K562 (cell line): Measurements from ENCODE around the gene SPDYE6. TPM values are rescaled to one million over a fixed set of nuclear protein-coding genes. Genes with fewer than 3 reads are reported as not detected.

ENCODE experiments used
- BHLHE40 ChIP-seq: IDR thresholded peaks from 2 replicates; pipeline ENCODE4 v1.6.1; 2011; ENCODE audit warnings: low read length, improper control_type of control experiment
- CBX1 ChIP-seq: sonication (generic); IDR thresholded peaks from 2 replicates; pipeline ENCODE4 v1.6.1; 2016; ENCODE audit warnings: antibody characterized with exemption, low read depth, mild to moderate bottlenecking
- EGR1 ChIP-seq: fragments of 450-650 bp; conservative IDR thresholded peaks from 2 replicates; pipeline ENCODE4 v1.6.1; 2017; ENCODE audit warnings: mild to moderate bottlenecking
- ETV1 ChIP-seq: fragments of 450-650 bp; conservative IDR thresholded peaks from 2 replicates; pipeline ENCODE4 v1.6.1; 2016; ENCODE audit warnings: missing genetic modification characterization, control low read depth, low read depth, missing compliant biosample characterization
- KDM1A ChIP-seq, 2 experiments: fragments of 450-650 bp; IDR thresholded peaks; 2 replicates each; pipeline ENCODE4 v1.6.1; 2016; ENCODE audit warnings: mild to moderate bottlenecking in 2 of 2
- KDM5B ChIP-seq: fragments of 200-600 bp; sonication (generic); IDR thresholded peaks from 2 replicates; pipeline ENCODE4 v1.6.1; 2012; ENCODE audit warnings: low read depth, mild to moderate bottlenecking, moderate library complexity, low read length, control low read depth, inconsistent platforms; ENCODE audit not compliant: insufficient replicate concordance
- NEUROD1 ChIP-seq: fragments of 150-350 bp; IDR thresholded peaks from 2 replicates; pipeline ENCODE4 v1.6.1; 2014; ENCODE audit warnings: borderline replicate concordance, low read length, low read depth; ENCODE audit not compliant: partially characterized antibody
- RCOR1 ChIP-seq, 2 experiments: IDR thresholded peaks; 2 replicates each; pipeline ENCODE4 v1.6.1; 2012; ENCODE audit warnings: low read depth in 2 of 2, low read length in 2 of 2, borderline replicate concordance in 1 of 2, improper control_type of control experiment in 1 of 2
- SIN3A ChIP-seq, 2 experiments: fragments of 150-350 bp in 1 of 2; IDR thresholded peaks; 2 replicates each; pipeline ENCODE4 v1.6.1; 2011 to 2016; ENCODE audit warnings: borderline replicate concordance in 2 of 2, low read depth in 2 of 2, low read length in 2 of 2, mild to moderate bottlenecking in 2 of 2, moderate library complexity in 2 of 2; ENCODE audit not compliant: control insufficient read depth in 1 of 2
- ZFX ChIP-seq: sonication (generic); formaldehyde crosslinking; IDR thresholded peaks from 2 replicates; pipeline ENCODE4 v1.8.0; 2022; ENCODE audit warnings: mild to moderate bottlenecking, missing genetic modification reagents, moderate library complexity
- polyA plus RNA-seq, 8 experiments: library from polyadenylated mRNA; depleted of rRNA in 4 of 8; stranded (reverse) in 5 of 8; unstranded in 3 of 8; fragments of >200 nt; fragmentation: Nextera tagmentation in 2 of 8; fragmentation: Illumina TruSeq in 1 of 8; extraction: Ambion mirVana in 2 of 8; extraction: Trizol in 1 of 8; gene quantifications; 2 replicates each; pipeline versions ENCODE4 v1.2.1 to v1.2.3, GENCODE V29; 2011 to 2014; ENCODE audit warnings: inconsistent platforms in 1 of 8, missing spikeins in 1 of 8
- total RNA-seq, 7 experiments: library from RNA; depleted of rRNA in 6 of 7; stranded (reverse); fragments of >200 nt in 6 of 7; fragmentation: Illumina TruSeq in 2 of 7; extraction: Trizol in 2 of 7; gene quantifications; 2 replicates each; pipeline versions ENCODE4 v1.2.1 to v1.2.3, GENCODE V29; 2011 to 2021; ENCODE audit warnings: low replicate concordance in 1 of 7
- TF ChIP-seq, protein P1 (sequence below), 3 experiments: fragments of 200-800 bp in 1 of 3; fragments of 250-450 bp in 1 of 3; fragments of 450-650 bp in 1 of 3; sonication (Bioruptor Pico) in 1 of 3; sonication (Bioruptor generic) in 1 of 3; formaldehyde crosslinking in 1 of 3; IDR thresholded peaks; 2 replicates each; pipeline versions ENCODE4 v1.6.1 to v1.8.0; 2016 to 2022; ENCODE audit warnings: mild to moderate bottlenecking in 2 of 3, missing genetic modification characterization in 2 of 3, missing compliant biosample characterization in 1 of 3, moderate library complexity in 1 of 3
- TF ChIP-seq, protein P2 (sequence below): fragments of 450-650 bp; IDR thresholded peaks from 2 replicates; pipeline ENCODE4 v1.7.1; 2018; ENCODE audit warnings: mild to moderate bottlenecking, low read depth; ENCODE audit not compliant: partially characterized antibody
- TF ChIP-seq, protein P3 (sequence below): sonication (generic); formaldehyde crosslinking; IDR thresholded peaks from 2 replicates; pipeline ENCODE4 v1.8.1; 2023; ENCODE audit warnings: mild to moderate bottlenecking, missing genetic modification reagents
- TF ChIP-seq, protein P4 (sequence below): fragments of 250-450 bp; sonication (Bioruptor Pico); IDR thresholded peaks from 2 replicates; pipeline ENCODE4 v1.4.0; 2020; ENCODE audit warnings: mild to moderate bottlenecking

The SPDYE6 gene
- total and polyA plus RNA-seq, 9 of the 15 experiments (the other 6 are each of a cell fraction or from before 2014, with no cell fraction given) = 0.24 to 0.35 TPM; not detected in 7

DNA sequence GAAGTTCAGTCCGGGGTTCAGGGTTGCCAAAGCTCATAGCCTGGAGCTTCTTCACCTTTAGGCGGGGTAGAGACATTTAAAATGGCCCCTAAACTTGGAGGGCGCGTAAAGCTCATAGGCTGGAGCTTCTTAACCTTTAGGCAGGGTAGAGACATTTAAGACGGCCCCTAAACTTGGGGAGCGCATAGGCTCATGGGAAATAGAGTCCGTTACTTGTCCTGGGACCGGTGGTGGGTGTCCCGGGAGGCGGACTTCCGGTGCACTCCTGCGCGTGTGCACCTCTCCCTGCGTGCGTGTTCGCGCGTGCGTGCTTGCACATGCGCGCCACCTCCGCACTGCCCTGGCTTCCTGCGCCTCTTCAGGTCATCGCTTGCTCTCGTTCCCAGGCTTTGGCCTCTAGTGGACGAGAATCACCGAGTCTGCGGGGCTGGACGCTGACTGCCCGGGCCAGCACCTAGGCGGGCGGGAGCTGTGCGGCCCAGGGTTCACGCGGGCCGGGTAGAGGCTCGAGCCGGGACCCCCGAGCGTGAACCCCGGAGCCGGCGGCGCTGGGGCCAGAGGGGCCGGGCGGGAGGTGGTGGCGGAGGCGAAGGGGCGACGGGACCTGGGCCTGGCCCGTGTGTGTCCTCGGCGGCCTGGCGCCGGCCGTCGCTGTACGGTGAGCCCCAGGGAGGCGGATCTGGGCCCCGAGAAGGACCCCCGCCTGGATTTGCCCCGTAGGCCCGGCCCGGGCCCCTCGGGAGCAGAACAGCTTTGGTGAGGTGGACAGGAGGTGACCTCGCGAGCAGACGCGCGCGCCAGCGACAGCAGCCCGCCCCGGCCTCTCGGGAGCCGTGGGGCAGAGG, 7.5 kb upstream of the SPDYE6 start (continued):
- TF ChIP-seq, protein P1, sequence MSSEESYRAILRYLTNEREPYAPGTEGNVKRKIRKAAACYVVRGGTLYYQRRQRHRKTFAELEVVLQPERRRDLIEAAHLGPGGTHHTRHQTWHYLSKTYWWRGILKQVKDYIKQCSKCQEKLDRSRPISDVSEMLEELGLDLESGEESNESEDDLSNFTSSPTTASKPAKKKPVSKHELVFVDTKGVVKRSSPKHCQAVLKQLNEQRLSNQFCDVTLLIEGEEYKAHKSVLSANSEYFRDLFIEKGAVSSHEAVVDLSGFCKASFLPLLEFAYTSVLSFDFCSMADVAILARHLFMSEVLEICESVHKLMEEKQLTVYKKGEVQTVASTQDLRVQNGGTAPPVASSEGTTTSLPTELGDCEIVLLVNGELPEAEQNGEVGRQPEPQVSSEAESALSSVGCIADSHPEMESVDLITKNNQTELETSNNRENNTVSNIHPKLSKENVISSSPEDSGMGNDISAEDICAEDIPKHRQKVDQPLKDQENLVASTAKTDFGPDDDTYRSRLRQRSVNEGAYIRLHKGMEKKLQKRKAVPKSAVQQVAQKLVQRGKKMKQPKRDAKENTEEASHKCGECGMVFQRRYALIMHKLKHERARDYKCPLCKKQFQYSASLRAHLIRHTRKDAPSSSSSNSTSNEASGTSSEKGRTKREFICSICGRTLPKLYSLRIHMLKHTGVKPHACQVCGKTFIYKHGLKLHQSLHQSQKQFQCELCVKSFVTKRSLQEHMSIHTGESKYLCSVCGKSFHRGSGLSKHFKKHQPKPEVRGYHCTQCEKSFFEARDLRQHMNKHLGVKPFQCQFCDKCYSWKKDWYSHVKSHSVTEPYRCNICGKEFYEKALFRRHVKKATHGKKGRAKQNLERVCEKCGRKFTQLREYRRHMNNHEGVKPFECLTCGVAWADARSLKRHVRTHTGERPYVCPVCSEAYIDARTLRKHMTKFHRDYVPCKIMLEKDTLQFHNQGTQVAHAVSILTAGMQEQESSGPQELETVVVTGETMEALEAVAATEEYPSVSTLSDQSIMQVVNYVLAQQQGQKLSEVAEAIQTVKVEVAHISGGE (CRISPR knock-in tag; IDR thresholded peaks at IDR 0.05) = peak in 2 of 3 experiments; percentile 62 to 89; a peak in 3 of 6 replicates
- peak; percentile 68 for TF ChIP-seq KDM5B
- TF ChIP-seq, protein P2, sequence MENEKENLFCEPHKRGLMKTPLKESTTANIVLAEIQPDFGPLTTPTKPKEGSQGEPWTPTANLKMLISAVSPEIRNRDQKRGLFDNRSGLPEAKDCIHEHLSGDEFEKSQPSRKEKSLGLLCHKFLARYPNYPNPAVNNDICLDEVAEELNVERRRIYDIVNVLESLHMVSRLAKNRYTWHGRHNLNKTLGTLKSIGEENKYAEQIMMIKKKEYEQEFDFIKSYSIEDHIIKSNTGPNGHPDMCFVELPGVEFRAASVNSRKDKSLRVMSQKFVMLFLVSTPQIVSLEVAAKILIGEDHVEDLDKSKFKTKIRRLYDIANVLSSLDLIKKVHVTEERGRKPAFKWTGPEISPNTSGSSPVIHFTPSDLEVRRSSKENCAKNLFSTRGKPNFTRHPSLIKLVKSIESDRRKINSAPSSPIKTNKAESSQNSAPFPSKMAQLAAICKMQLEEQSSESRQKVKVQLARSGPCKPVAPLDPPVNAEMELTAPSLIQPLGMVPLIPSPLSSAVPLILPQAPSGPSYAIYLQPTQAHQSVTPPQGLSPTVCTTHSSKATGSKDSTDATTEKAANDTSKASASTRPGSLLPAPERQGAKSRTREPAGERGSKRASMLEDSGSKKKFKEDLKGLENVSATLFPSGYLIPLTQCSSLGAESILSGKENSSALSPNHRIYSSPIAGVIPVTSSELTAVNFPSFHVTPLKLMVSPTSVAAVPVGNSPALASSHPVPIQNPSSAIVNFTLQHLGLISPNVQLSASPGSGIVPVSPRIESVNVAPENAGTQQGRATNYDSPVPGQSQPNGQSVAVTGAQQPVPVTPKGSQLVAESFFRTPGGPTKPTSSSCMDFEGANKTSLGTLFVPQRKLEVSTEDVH = peak; percentile 78
- TF ChIP-seq BHLHE40 = peak; percentile 85
- TF ChIP-seq, protein P3, sequence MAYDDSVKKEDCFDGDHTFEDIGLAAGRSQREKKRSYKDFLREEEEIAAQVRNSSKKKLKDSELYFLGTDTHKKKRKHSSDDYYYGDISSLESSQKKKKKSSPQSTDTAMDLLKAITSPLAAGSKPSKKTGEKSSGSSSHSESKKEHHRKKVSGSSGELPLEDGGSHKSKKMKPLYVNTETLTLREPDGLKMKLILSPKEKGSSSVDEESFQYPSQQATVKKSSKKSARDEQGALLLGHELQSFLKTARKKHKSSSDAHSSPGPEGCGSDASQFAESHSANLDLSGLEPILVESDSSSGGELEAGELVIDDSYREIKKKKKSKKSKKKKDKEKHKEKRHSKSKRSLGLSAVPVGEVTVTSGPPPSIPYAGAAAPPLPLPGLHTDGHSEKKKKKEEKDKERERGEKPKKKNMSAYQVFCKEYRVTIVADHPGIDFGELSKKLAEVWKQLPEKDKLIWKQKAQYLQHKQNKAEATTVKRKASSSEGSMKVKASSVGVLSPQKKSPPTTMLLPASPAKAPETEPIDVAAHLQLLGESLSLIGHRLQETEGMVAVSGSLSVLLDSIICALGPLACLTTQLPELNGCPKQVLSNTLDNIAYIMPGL (CRISPR knock-in tag) = peak; percentile 66; the same call in 1 of the 2 replicates
- TF ChIP-seq EGR1 = peak; percentile 93
- peak; percentile 94 for TF ChIP-seq ETV1
- TF ChIP-seq KDM1A (IDR thresholded peaks at IDR 0.05) = peak in 1 of 2 experiments; percentile 91; a peak in 2 of 4 replicates
- peak in 1 of 2 experiments; percentile 52; a peak in 1 of 4 replicates for TF ChIP-seq RCOR1 (IDR thresholded peaks at IDR 0.05; ENCODE audit: borderline replicate concordance in 1 of 2, low read depth in 2 of 2, low read length in 2 of 2)
- peak; percentile 84 for TF ChIP-seq ZFX (CRISPR knock-in tag)
- peak; percentile 62 to 82; a peak in 2 of 4 replicates for TF ChIP-seq SIN3A (IDR thresholded peaks at IDR 0.05; ENCODE audit: borderline replicate concordance in 2 of 2, control insufficient read depth in 1 of 2, low read depth in 2 of 2, low read length in 2 of 2)
- TF ChIP-seq, protein P4, sequence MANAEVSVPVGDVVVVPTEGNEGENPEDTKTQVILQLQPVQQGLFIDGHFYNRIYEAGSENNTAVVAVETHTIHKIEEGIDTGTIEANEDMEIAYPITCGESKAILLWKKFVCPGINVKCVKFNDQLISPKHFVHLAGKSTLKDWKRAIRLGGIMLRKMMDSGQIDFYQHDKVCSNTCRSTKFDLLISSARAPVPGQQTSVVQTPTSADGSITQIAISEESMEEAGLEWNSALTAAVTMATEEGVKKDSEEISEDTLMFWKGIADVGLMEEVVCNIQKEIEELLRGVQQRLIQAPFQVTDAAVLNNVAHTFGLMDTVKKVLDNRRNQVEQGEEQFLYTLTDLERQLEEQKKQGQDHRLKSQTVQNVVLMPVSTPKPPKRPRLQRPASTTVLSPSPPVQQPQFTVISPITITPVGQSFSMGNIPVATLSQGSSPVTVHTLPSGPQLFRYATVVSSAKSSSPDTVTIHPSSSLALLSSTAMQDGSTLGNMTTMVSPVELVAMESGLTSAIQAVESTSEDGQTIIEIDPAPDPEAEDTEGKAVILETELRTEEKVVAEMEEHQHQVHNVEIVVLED (CRISPR knock-in tag) = peak; percentile 94
- peak; percentile 66 for TF ChIP-seq NEUROD1
- TF ChIP-seq CBX1 = peak; percentile 56; the same call in 1 of the 2 replicates
